Duodenal mucosa (tissue), 2 donors: ENCODE measurements around the gene IQGAP3.

Experiments
- H3K27ac ChIP-seq: one replicate; pipeline ENCODE4 v1.7.0; 2013; ENCODE audit warnings: low read depth, low read length
- H3K27me3 ChIP-seq, 2 donors: one replicate each; pipeline ENCODE4 v1.7.0; 2013; ENCODE audit warnings: low read length in 2 of 2, control low read depth in 1 of 2; ENCODE audit not compliant: insufficient read depth in 2 of 2, control insufficient read depth in 1 of 2
- H3K36me3 ChIP-seq, 2 donors: one replicate each; pipeline ENCODE4 v1.7.0; 2013; ENCODE audit warnings: low read length in 2 of 2, control low read depth in 1 of 2; ENCODE audit not compliant: insufficient read depth in 2 of 2, control insufficient read depth in 1 of 2
- H3K4me1 ChIP-seq, 2 donors: one replicate each; pipeline ENCODE4 v1.7.0; 2013; ENCODE audit warnings: low read length in 2 of 2, control low read depth in 1 of 2; ENCODE audit not compliant: insufficient read depth in 2 of 2, control insufficient read depth in 1 of 2
- H3K4me3 ChIP-seq, 2 donors: one replicate each; pipeline ENCODE4 v1.7.0; 2013; ENCODE audit warnings: low read length in 2 of 2, low read depth in 1 of 2
- H3K9ac ChIP-seq, 2 donors: one replicate each; pipeline ENCODE4 v1.7.0; 2013; ENCODE audit warnings: low read length in 2 of 2, low read depth in 1 of 2
- H3K9me3 ChIP-seq, 2 donors: one replicate each; pipeline ENCODE4 v1.7.0; 2013; ENCODE audit warnings: low read length in 2 of 2, control low read depth in 1 of 2; ENCODE audit not compliant: control insufficient read depth in 1 of 2

The IQGAP3 gene

DNA sequence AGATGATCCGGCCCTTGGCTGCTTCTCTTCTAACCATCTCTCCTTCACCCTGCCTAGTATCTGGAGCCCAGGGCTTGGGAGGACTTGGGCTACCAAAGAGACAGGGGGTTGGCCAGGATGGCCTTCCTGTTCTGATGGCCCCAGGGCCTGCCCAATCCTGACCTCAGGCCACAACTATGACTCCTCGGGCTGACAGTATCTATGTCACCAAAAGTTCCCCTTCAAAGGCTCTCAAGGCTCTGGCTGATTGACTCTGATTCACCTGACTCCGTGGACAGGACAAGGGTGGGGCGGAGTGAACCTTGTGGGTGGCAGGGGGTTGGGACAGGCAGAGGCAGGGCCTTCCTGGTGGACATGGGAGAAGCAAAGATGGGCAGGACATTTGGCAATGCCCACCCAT is 84.5 kb downstream of the IQGAP3 start:
- peaks cover 5 to 31% of the 10 kb centered on the region in 2 donors for H3K36me3 ChIP-seq
- H3K4me3 ChIP-seq = no peak overlapping the region
- H3K27ac ChIP-seq = no peak overlapping the region
- H3K9ac ChIP-seq = peak overlapping the region in 1 of 2 donors; percentile 3
- no peaks in the 10 kb centered on the region for H3K9me3 ChIP-seq
- H3K4me1 ChIP-seq = peaks cover 60 to 77% of the 10 kb centered on the region in 2 donors
- H3K27me3 ChIP-seq = no peaks in the 10 kb centered on the region

DNA sequence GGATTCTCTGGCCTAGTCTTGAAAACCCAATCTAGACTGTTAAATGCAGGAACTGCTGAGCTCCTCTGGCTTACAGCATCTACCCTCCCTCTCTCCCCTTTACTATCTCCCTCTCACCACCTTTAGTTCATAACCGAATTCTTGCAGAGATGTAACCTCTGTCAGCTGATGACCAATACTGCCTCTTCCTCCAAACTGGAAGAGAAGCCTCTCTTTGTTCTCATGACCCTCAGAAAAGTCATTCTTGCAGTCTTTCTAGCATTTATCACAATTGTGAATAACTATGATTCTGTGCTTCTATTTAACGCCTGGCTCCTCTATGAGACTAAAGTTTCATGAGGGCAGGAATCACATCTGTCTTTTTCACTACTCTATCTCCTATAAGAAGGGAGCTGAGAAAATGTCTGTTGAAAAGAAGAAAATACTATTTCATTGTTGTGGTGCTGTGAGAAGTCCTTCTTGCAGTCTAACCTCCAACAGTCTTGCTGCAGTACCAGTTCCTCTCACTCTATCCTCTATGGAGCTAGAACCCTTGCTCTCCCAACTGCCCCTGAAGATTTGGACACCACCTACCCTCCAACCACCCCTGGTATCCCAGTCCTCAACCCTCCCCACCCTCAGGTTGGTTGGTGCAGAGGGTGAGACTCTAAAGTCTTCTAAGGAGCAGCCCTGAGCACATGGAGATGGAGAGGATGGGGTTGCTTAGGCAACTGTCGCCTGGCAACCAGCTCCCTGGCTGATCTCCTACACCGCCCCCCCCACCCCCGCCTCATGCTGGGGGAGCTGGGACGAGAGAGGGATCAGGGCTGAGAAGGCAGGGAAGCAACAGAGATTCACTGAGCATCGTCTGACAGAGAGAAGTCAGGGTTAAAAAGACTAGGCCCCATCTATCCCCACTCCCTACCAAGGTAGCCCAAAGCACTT is 85.7 kb downstream of the IQGAP3 start:
- Histone ChIP-seq H3K36me3 (peaks cover 16 to 43% of the 10 kb centered on the region in 2 donors), H3K9ac (no peak overlapping the region), H3K27me3 (no peaks in the 10 kb centered on the region), H3K9me3 (no peaks in the 10 kb centered on the region), H3K4me3 (no peak overlapping the region), H3K4me1 (peaks cover 50 to 71% of the 10 kb centered on the region in 2 donors), H3K27ac (no peak overlapping the region)

DNA sequence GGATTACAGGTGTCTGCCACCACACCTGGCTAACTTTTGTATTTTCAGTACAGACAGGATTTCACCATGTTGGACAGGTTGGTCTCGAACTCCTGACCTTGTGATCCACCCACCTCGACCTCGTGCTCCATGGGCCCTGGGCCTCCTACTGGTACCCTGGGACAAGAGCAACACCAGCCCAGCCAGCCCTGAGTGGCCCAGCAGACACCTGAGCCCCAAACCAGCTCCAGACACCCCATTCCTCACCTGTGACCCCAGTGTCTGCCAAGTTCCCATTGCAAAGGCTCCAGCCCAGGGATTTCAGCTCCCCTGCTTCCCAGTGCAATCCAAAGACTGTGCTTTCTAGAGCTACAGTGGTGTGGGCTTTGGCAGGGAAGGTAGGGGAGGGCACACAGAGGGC is 86.4 kb downstream of the IQGAP3 start:
- Histone ChIP-seq H3K4me1 (peaks cover 50 to 69% of the 10 kb centered on the region in 2 donors), H3K9me3 (no peaks in the 10 kb centered on the region), H3K9ac (no peak overlapping the region), H3K27me3 (no peaks in the 10 kb centered on the region), H3K36me3 (peaks cover 23 to 46% of the 10 kb centered on the region in 2 donors), H3K27ac (no peak overlapping the region), H3K4me3 (no peak overlapping the region)

DNA sequence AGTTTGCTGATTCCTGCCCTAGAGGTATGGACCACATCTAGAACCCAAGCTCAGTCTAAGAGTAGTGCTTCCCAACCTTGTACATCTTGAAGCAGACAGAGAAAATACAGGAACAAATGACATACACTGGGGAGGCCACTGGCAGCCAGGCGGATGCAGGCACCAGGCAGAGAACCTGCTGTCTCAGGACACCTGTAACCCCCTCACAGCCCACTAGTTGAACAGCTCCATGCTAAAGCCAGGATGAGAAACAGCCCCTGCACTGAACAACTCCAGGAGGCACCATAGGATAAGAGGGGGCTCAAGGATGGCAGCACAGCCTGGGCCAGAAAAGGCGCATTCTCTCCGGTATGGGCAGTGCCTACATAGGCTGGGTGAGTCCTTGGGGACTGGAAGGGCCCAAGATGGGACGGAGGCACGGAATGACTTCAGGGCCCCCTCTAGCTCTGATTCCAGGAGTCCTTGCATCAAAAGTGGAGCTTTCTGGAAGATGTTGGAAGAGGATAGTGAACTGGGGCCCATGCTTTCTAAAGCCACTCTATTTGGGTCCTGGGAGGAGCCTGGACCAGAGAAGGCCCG is 87.8 kb downstream of the IQGAP3 start:
- no peak overlapping the region for H3K9ac ChIP-seq
- H3K36me3 ChIP-seq = peaks cover 35 to 60% of the 10 kb centered on the region in 2 donors
- no peak overlapping the region for H3K4me3 ChIP-seq
- H3K9me3 ChIP-seq = no peaks in the 10 kb centered on the region
- no peak overlapping the region for H3K27ac ChIP-seq
- peaks cover 38 to 67% of the 10 kb centered on the region in 2 donors for H3K4me1 ChIP-seq
- H3K27me3 ChIP-seq = no peaks in the 10 kb centered on the region

DNA sequence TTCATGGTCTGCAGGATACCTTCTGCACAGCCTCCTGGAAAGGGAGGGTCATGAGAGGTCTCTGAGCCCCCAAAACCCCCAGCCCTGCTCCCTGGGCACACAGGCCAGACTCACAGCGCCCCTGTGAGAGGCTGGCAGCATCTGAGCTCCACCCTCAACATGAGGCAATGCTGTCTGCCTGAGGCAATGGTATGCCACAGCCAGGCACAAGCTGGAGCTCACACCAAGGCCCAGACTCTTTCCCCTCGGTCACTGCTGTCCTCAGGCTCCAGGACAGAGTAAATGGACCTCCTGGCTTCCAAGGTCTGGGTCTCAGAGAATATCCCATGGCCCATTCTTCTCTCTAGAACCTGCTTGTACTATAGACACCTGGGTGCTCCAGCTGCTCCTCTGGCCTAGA is 89.0 kb downstream of the IQGAP3 start:
- Histone ChIP-seq H3K9me3 (no peaks in the 10 kb centered on the region), H3K27me3 (no peaks in the 10 kb centered on the region), H3K4me1 (peaks cover 27 to 55% of the 10 kb centered on the region in 2 donors), H3K27ac (no peak overlapping the region), H3K36me3 (peaks cover 44 to 65% of the 10 kb centered on the region in 2 donors), H3K4me3 (no peak overlapping the region), H3K9ac (no peak overlapping the region)

DNA sequence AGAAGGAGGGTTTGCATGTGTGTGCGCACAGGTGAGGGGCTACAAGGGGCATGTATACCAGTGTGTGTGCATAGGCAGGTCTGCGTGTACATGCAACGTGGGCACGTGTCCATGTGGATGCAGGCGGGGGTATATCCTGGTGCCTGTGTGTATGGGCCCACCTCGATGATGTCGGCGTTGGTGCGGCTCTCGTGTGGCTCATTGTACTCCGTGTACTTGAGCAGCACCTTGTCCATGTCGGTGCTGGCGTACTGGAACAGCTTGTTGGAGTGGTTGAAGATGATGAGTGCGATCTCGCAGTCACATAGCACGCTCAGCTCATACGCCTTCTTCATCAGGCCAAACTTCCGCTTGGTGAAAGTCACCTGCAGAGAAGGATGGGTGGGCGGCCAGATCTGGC is 90.1 kb downstream of the IQGAP3 start:
- H3K27ac ChIP-seq = no peak overlapping the region
- H3K4me1 ChIP-seq = peaks cover 23 to 52% of the 10 kb centered on the region in 2 donors

DNA sequence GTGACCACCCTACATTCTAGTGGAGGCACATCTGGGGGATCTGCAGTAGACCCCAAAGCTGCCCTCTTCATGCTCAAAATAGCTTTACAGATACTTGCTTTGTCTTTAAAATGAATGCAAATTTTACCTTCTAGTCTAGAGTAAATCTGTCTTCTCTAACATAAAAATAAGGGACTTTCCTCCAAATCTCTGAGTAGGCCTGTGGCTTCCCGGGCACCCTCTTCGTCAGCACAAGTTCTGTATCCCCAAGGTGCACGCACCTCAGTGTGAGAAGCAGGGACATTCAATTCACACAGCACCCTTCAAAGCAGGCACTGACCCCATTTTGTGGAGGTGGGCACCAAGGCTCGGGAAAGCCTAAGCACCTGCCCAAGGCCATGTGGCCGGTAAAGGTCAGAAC is 90.8 kb downstream of the IQGAP3 start:
- no peak overlapping the region for H3K27ac ChIP-seq
- H3K4me1 ChIP-seq = peaks cover 23 to 54% of the 10 kb centered on the region in 2 donors
- H3K9ac ChIP-seq = no peak overlapping the region

More for the DNA sequence above, 90.1 kb downstream of the IQGAP3 start:
- H3K36me3 ChIP-seq = peaks cover 49 to 70% of the 10 kb centered on the region in 2 donors
- H3K9ac ChIP-seq = no peak overlapping the region
- H3K4me3 ChIP-seq = no peak overlapping the region
- H3K27me3 ChIP-seq = no peaks in the 10 kb centered on the region
- H3K9me3 ChIP-seq = no peaks in the 10 kb centered on the region

DNA sequence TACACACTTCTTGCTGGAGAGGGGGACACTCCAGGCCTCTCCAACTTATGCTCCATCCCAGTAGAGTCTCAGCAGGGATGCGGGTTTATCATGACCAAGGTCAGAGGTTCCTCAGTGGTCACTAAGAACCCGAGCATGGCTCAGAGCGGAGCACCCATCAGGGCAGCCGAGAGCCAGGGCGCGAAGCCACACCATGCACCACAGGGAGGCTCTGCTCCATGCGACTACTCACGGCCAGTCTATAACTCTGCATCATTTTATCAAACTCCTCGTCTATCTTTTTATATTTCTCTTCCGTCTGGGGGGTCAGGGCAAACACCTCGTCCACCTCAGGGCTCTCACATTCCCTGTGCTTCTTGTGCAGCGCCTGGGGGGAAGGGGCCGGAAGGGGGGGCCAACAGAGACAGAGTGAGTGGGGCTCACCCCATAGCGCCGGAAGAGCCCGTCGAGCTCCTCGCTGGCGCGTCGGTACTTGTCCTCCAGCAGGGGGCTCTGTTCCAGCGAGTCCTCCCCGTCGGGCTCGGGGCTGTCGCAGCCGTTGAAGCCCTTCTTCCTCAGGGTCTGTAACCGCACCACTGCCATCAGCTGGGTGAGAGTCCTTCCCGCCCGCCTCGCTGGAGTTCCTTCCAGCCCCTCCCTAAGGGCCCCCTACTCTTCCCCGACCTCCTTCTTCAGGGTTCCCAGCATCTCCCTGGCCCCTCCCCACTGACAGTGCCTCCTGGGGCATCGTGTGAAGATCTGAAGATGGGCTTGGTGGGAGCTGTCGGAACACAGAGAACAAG is 91.8 kb downstream of the IQGAP3 start:
- Histone ChIP-seq H3K9ac (no peak overlapping the region), H3K27me3 (no peaks in the 10 kb centered on the region), H3K27ac (no peak overlapping the region), H3K36me3 (peaks cover 62 to 81% of the 10 kb centered on the region in 2 donors), H3K9me3 (no peaks in the 10 kb centered on the region), H3K4me1 (peaks cover 25 to 54% of the 10 kb centered on the region in 2 donors), H3K4me3 (no peak overlapping the region)

More for the DNA sequence above, 90.8 kb downstream of the IQGAP3 start:
- H3K4me3 ChIP-seq = no peak overlapping the region
- H3K9me3 ChIP-seq = no peaks in the 10 kb centered on the region
- no peaks in the 10 kb centered on the region for H3K27me3 ChIP-seq
- H3K36me3 ChIP-seq = peaks cover 56 to 77% of the 10 kb centered on the region in 2 donors

DNA sequence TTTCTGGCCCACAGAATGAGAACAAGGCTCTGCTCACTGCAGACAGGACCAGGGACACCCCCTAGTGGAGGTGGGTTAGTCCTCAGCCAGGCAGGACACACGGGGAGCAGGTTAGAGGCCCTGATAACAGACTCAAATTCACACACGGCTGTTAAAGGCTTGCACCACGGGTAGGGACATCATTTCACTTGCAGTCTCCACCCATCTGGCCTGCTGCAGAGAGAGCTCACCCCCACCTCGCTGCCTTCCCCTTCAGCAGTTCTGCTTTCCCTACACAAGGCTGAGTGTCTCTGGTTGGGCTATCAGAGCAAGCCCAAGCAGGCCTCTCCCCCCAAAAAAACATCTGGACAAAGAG is 92.4 kb downstream of the IQGAP3 start:
- Histone ChIP-seq H3K9me3 (no peaks in the 10 kb centered on the region), H3K27me3 (no peaks in the 10 kb centered on the region), H3K27ac (no peak overlapping the region), H3K9ac (no peak overlapping the region), H3K36me3 (peaks cover 68 to 88% of the 10 kb centered on the region in 2 donors), H3K4me3 (no peak overlapping the region), H3K4me1 (peaks cover 23 to 52% of the 10 kb centered on the region in 2 donors)
